ENCODE measurements around the gene SYF2.

Gene SYF2

GRCh38 chr1:25184001-25184762, 48.1 kb downstream of the SYF2 start:
- DNase-seq (ENCODE audit: low read depth) = no peak

- DNase-seq (ENCODE audit: low read depth) = no peak
Observed at GRCh38 chr1:25183126-25183980, 48.9 kb downstream of the SYF2 start.

- no peak for DNase-seq (ENCODE audit: low read depth)
Observed at GRCh38 chr1:25182629-25183028, 49.7 kb downstream of the SYF2 start.

GRCh38 chr1:25180996-25181395, 51.3 kb downstream of the SYF2 start:
- DNase-seq (ENCODE audit: low read depth) = no peak

GRCh38 chr1:25178917-25179561, 53.3 kb downstream of the SYF2 start:
- DNase-seq (ENCODE audit: low read depth) = no peak

GRCh38 chr1:25174730-25175612, 57.3 kb downstream of the SYF2 start:
- no peak for DNase-seq (ENCODE audit: low read depth)

- DNase-seq (ENCODE audit: low read depth) = no peak
Observed at GRCh38 chr1:25174363-25174729, 58.0 kb downstream of the SYF2 start.

GRCh38 chr1:25173809-25174340, 58.4 kb downstream of the SYF2 start:
- DNase-seq (ENCODE audit: low read depth) = no peak
